HK-2 (cell line): Measurements from ENCODE around the gene RIC8B.
"Not testable (repeated sequence)": the region's sequence is repeated elsewhere in the genome, so short reads cannot be mapped to it uniquely, and the experiment has no call there.

Experiments
- DNase-seq: peaks from one replicate; pipeline ENCODE4 v3.0.0-alpha.2; 2018; ENCODE audit not compliant: unreplicated experiment

RIC8B gene

GRCh38 chr12:106774005-106774807 is at the start of gene RIC8B:
TSS of gene RIC8B (plus strand) at chr12:106774682. CDS start at chr12:106774746, 64 bp downstream.
- DNase-seq: peak; percentile 96

GRCh38 chr12:106724934-106725333 is 49.5 kb upstream of the RIC8B start:
- DNase-seq: no peak

- DNase-seq: not testable (repeated sequence)
Measured at GRCh38 chr12:106726603-106727202, 47.8 kb upstream of the RIC8B start.

- DNase-seq: no peak
Measured at GRCh38 chr12:106729611-106730010, 44.9 kb upstream of the RIC8B start.

GRCh38 chr12:106732890-106733289 is 41.6 kb upstream of the RIC8B start:
- DNase-seq: no peak

GRCh38 chr12:106733660-106734059 is 40.8 kb upstream of the RIC8B start:
- no peak for DNase-seq

GRCh38 chr12:106736051-106736957 is 38.2 kb upstream of the RIC8B start:
- no peak for DNase-seq

- DNase-seq: no peak
Measured at GRCh38 chr12:106739318-106739717, 35.2 kb upstream of the RIC8B start.

- DNase-seq: peak; percentile 7
Measured at GRCh38 chr12:106739815-106740530, 34.5 kb upstream of the RIC8B start.

GRCh38 chr12:106740818-106741217 is 33.7 kb upstream of the RIC8B start:
- DNase-seq: no peak

GRCh38 chr12:106741247-106741646 is 33.2 kb upstream of the RIC8B start:
- no peak for DNase-seq

- no peak for DNase-seq
Measured at GRCh38 chr12:106743270-106743988, 31.1 kb upstream of the RIC8B start.

GRCh38 chr12:106744600-106744999 is 29.9 kb upstream of the RIC8B start:
- DNase-seq: no peak

GRCh38 chr12:106745181-106745745 is 29.2 kb upstream of the RIC8B start:
- no peak for DNase-seq

- no peak for DNase-seq
Measured at GRCh38 chr12:106747973-106748436, 26.5 kb upstream of the RIC8B start.

- DNase-seq: no peak
Measured at GRCh38 chr12:106750524-106750923, 24.0 kb upstream of the RIC8B start.

- DNase-seq: no peak
Measured at GRCh38 chr12:106753526-106753925, 21.0 kb upstream of the RIC8B start.

- DNase-seq: no peak
Measured at GRCh38 chr12:106754331-106754730, 20.2 kb upstream of the RIC8B start.

GRCh38 chr12:106757623-106758348 is 16.7 kb upstream of the RIC8B start:
- DNase-seq: no peak
